NOMO-1 treated with DMSO at 0.1 percent for 48 hours (cell line): ENCODE data around the gene TNS3.

ENCODE experiments used
- DNase-seq: peaks from one replicate; lab custom pipeline; 2025; ENCODE audit not compliant: unreplicated experiment; lab: John Stamatoyannopoulos, UW

The TNS3 gene

DNA sequence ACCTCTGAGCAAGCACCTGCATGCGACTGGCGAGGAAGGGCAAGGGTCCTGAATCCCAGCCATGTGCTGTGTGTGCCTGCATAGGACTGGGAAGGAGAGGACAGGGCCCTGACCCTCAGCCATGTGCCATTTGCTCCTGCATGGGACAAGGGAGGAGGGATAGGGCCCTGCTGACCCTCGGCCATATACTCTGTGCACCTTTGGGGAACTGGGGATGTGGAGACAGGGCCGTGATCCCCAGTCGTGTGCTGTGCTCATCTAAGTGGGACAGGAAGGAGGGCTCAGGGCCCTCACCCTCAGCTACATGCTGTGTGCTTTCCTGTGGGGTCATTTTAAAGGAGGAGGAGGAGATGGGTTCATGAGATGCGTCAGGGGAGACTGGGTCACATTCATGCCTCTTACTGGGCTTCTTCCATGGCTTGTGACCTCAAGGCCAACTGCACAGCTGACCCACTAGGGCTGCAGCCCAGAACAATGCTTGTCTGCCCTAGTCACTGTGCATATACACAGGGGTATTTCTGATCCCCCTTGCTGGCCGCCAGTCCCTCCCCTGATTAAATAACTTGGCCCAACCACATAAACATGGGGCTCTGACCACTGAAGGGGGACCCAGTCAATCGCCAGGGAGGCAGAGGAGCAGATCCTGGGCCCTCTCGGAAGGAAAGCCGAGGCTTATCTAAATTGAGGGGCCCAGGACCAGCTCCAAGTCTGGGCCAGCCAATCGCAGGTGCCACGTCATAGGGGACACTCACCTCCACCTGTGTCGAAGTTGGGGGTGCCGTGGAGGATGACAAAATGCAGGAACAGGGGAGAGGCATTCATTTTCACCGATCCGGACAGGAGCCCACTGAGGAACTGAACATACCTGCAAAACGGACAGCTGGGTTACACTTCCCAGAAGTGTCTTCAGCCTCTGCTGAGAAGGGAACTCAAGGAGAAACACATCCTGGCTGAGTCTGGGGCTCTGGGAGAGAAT, 167.3 kb downstream of the TNS3 start:
- no peak for DNase-seq

DNA sequence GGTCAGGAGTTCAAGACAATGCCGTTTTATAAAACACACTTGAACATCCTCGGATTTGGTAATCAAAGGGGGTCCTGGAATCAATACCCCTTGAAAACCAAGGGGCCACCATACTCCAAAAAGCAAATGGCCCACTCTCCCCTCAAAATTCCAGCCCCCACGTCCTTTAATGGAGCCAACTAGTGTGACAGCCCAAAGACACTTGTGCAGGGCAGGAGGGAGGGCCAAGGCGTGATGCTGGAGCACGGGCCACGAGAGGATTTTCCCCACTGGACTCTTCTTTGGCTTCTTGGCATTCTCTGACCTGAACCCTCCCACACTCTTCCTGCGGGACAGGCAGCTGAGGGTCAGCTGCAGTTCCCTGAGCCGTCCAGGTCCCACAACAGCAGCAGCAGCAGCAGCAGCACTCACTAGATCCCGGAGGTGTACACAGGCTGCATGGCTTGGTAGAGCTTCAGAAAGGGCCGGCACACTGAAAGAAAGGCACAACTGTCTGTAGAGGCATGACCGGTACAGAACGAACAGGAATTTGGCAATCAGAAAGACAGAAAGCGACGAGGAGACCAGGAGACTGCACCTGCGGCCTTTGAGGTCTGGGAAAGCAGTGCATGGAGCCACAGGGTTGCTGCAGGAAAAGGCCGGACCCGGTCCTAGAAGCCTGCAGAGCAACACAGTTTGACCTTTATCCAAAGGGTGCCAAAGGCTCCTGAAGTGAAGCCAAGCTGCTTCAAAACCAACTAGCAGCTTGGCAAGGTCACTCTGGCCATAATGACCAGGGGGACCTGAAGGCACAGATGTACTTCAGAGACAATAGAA, 168.2 kb downstream of the TNS3 start:
- DNase-seq: no peak

- DNase-seq: no peak
Observed at GRCh38 chr7:47411901-47412300, 170.0 kb downstream of the TNS3 start.

DNA sequence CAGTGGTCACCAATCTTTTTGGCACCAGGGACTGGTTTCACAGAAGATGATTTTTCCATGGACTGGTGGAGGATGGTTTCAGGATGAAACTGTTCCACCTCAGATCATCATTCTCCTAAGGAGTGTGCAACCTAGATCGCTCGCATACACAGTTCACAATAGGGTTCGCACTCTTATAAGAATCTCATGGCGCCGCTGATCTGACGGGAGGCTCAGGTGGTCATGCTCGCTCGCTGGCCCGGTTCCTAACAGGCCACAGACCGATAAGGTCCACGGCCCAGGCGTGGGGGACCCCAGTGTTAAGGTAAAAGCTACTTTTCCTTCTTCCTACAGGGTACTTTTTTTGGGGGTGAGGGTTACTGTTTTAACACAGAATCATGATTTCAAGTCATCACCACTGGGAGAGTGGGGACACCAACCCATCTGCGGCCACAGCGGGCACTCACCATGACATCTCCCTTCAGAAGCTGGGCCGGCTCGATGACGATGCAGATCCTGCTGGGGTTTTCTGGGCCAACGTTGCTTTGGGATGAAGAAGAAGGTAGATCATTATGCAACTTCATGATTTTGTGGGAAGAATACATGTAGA, 170.5 kb downstream of the TNS3 start:
- no peak for DNase-seq

DNA sequence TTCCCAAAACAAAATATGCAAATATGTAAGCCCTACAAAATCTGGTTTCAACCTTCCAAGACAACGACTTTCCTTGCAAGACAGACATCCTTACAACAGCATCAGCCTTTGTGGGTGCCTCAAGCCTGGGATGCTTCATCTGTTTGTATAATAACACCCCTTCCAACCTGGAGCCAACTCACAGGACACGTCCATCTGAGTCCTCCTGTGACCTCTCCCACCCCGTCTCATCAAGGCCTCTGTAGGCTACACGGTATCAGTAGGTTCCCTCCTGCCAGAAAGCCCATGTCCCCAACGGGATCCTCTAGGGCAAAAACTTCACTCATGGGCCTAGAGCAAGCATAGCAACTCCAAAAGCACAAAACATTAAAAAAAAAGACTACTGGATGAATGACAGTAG, 173.2 kb downstream of the TNS3 start:
- no peak for DNase-seq

DNA sequence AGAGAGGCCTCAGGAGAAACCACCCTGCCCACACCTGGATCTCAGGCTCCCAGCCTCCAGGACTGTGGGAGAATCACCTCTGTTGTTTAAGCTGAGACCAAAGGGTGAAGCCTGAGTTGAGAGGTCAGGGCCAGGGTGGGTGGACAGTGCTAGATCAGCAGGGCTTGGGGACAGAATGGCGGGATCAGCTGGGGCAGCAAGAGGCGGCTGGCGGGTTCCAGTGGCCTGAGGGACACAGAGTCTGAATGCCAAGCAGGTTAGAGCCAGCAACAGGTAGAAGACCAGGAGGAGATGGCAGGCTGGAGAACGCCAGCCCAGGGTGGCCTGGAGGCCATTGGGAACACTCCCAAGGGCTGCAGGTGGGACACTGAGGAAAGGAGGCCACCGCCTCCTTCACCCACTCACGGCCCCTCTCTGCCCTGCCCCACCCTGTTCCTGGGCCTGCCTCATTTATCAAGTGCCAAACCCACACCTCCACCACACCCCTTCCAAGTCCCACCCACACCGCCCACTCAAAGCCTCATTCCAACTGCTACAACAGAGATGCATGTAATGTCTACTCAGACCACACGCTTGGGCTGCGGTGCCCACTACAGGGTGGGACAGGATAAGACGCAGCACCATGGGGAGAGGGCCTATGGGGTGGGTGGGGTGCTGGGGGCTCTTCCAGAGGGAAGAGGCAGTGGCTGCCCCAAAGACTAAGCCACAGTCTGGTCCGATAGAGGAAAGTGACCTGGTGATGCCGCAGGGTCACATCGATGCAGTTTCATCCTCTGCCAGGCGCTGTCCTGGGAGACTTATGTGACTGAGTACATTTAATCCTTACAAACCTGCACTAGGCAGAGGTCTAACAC, 173.9 kb downstream of the TNS3 start:
- no peak for DNase-seq

DNA sequence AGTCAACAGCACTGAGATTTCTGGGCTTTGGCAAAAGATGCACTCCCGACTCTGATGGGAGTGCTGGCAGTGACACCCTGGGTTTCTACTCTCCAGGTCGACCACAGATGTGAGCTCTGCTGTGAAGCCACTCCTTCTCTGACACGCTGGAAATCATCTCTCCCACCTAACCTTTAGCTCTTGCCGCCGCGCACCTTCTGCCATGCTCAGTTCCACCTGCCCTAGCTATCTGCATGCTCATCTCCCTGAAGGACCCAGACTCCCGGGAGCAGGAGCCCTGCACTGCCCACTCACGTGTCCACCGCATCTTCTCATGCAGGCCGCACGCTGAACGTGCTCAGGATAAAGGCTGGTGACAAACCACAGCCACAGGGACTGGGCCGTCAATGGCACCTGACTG, 174.8 kb downstream of the TNS3 start:
- no peak for DNase-seq

DNA sequence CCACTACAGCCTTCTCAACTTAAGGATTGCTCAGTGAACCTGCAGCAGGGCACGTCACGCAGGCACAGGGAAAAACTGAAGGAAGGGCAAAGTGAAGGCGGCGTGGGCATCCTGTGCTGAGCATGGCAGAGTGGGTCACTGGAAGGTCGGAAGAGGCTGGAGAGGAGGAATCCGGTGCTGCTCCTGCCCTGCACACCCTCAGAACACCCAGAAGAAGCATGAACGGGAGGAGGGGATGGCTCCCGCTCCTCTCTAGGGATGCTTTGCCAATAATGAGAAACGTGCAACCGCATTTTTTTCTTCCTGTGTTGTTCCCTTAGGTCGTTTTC, 175.1 kb downstream of the TNS3 start:
- DNase-seq: no peak

DNA sequence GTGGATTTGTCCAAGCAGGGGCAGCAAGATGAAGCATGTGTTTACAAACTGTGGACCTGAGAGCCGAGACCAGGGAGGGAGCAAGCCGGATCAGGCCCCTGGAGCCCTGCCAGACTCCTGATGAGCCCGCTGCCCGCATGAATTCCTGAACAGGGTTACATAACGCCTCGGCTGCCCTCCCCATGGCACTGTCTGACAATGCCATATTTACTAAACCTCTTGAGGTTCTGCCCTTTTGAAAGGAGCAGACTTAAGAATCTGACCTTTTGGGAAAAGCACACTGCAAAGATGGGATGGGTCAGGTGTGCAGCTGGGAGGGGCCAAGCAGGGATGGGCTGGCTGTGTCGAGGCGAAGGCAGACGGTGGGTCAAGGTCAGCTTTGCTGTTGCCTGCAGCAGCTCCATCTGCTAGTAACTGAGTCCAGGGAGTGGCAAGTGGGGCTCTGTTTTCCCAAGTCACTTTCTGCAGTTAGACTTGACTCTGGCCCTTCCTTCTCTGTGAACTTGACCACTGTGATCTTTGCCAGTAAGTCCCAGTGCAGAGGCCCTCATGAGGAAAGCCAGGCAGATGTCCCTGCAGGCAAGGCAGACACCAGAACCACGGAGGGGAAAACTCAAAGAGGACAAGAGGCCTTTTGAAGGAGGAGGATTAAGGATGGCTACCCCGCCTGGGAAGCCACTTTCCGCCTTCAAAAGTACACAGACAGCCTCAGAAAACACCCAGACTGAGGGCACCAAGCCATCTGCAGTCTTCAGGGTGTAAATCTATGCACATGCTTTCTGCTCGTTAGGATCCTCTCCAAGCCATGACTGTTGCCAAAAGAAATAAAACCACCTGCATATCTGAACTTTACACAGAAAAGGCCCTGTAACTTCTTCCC, 175.8 kb downstream of the TNS3 start:
- DNase-seq: no peak

DNA sequence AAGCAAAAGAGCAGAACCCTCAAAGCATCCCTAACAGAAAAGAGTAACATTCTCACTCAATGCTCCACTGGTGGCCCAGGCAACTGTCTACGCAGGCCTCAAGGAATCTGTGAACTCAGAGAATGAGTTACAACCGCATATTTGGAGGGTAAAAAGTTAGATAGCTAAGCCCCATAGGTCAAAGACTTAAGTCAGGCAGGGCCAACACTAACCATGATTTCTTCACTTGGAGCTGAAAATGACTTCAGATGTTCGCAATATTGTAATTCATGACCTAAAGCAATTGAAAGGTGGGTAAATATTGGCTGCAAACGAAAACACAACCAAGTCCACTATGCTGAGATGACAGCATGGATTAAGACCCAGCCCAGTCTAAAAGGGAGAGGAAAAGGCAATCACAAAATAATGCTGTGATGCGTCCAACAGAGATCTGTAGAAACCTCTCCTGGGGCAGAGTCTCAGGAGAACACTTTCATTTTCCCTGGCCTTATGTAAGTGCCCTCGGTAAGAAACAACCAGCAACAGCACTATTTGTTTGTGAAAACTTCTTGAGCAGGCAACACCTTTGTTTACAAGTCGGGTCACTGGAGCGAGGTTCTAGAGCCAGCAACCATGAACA, 176.5 kb downstream of the TNS3 start:
- DNase-seq: no peak

- DNase-seq: no peak
Observed at GRCh38 chr7:47404010-47404409, 177.9 kb downstream of the TNS3 start.

GRCh38 chr7:47402941-47403866, 178.7 kb downstream of the TNS3 start:
- no peak for DNase-seq

DNA sequence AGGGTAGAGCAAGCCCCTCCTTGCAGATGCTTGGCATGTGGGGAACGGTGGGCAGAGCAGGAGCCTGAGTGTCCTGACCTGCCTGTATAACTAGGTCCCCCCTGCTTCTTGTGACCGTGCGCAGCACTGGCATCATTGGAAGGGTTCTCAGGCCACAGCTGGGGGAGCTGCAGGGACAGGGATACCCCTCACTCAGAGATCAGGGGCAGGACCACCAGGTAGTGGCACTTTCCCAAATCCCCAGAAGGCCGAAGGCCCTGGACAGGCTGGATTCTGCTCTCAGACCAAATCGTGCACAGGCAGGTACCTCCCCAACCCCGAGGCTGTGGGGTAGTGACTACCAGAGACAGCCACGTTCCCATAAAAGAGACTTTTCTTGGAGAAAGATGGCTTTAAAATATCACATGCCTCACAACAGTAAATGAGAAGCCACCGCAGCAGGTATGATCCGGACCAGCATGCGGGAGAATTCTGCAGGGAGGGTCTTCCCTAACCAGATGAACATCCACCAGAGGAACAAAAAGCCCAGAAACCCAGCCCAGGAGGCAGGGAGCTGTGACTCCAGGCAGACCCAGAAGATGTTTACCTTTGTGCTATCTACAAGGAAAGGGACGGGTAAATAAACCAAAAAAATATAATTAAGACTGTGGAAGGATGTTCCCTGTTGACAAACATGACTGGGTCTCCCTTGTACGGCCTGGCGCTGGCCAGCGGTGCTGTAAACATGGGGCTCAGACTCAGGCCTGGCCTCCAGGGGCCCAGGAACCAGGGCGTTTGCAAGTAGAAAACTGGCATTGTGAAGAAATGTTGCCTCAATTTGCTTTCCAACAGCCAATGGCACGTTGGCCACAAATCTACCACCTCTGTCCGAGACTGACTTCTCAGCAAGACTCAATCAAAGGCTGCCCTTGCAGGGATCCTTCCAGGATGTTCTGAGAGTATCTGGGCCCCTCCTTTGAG, 180.0 kb downstream of the TNS3 start:
- no peak for DNase-seq

DNA sequence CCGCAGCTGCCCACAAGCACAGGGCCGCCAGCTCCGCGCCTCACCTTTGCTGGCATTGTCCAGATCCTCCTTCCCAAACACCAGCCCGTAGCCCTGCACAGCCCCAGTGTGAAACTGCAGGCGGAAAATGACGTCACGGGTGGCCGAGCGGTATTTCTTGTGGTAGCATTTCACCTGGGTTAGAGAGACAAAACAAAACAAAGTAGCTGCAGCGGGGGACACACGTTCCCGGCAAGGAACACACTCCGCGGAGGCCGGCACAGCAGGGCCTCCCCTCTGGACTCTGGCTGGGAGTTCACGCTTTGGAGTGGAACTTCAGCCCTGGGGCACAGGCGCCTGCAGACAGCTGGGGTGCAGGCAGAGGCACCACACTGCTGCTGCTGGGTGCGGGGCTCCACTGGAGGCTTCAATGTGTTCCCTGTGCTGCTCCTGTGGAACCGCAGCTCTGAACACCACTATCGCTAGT, 181.1 kb downstream of the TNS3 start:
- DNase-seq: no peak

DNA sequence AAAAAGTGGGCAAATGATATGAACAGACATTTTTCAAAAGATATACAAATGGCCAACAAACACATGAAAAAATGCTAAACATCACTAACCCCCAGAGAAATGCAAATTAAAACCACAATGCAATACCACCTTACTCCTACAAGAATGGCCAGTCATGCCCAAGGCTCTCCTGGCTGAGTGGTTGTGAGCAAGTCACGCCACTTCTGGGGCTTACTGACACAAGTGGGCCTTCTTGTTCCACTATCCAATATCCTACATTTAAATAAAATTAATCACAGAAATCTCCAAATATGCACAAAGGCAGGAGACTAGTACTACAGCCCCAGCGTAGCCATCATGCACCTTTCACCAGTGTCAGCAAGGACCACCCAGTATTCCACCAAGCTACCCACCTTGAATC, 181.9 kb downstream of the TNS3 start:
- no peak for DNase-seq

DNA sequence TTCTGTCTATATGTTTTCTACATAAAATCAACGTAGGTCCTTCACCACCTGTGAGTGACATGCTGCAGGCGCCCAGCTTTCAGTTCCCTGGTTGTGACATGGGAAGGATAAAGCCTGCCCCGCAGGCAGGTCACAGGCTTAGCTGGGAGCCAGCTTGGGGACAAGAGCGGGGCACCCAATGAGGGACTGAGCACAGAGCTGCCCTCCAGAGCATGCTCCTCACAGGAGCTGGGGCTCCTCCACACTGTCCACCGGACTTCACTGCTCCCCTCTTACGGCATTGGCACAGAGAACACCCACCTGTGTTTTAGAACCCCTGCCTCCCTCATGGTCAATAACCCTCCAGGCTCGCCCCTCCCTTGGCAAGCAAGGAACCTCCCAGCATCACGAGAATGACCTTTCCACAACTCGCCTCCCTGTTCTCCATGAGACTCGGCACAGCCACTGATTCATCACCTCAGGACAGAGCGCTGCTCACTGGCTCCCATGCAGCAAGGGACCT, 187.1 kb downstream of the TNS3 start:
- DNase-seq: no peak

DNA sequence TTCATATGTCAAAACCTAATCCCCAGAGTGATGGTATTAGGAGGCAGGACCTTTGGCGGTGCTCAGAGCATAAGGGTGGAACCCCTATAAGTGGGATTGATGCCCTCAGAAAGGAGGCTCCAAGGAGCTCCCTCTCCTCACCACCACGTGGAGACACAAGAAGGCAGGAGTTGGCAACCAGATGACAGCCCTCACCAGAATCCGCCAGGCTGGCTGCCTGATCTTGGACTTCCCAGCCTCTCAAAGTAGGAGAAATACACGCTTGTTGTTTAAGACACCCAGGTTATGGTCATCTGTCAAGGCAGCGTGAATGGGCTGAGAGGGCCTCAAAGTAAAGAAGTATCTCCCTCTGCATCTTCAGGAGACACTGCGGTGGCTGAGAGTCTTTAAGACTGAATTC, 187.7 kb downstream of the TNS3 start:
- DNase-seq: no peak
